SHP77 treated with DMSO at 0.1 percent for 48 hours (cell line): ENCODE measurements around the gene E2F6.

ENCODE experiments used
- DNase-seq: peaks from one replicate; lab custom pipeline; 2025; lab: John Stamatoyannopoulos, UW

E2F6 gene, protein sequence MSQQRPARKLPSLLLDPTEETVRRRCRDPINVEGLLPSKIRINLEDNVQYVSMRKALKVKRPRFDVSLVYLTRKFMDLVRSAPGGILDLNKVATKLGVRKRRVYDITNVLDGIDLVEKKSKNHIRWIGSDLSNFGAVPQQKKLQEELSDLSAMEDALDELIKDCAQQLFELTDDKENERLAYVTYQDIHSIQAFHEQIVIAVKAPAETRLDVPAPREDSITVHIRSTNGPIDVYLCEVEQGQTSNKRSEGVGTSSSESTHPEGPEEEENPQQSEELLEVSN

DNA sequence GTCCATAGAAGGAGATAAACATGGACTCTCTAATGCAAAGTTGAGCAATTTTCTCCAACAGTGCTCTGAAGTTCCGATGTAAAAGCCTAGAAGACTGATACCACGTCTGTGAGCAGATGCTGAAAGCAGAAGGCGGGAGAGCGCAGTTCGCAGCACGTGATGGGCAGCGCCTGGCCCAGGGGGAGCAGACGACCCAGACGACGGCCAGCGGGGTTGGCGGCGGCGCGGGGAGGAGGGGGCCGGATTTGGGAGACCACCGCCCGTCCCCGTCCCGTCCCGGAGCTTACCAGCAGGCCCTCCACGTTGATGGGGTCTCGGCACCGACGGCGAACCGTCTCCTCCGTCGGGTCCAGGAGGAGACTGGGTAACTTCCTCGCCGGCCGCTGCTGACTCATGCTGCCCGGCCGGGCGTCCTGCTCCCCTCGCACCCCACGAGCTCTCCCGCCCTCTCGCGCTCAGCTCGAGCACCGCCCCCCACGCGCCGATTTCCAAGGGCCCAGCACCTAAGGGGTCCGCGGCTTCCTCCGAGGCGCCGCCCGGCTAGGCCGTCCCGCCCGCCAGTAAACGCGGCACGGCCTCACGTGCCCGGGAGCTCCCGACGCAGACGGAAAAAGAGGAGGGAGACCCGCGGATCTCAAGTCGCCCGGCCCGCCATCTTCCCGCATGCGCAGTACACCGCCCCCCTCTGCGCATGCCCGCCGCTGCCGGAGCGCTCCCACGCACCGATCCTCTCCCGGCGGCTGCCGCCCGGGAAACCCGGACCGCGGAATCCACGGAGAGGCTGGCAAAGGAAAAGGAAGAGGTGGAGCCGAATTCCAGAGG, at the start of gene E2F6:
E2F6 (minus strand) TSS at position 677 of the 822 bp plus-strand sequence; CDS start at position 395, 282 bp downstream.
- DNase-seq, result peak; percentile 92

DNA sequence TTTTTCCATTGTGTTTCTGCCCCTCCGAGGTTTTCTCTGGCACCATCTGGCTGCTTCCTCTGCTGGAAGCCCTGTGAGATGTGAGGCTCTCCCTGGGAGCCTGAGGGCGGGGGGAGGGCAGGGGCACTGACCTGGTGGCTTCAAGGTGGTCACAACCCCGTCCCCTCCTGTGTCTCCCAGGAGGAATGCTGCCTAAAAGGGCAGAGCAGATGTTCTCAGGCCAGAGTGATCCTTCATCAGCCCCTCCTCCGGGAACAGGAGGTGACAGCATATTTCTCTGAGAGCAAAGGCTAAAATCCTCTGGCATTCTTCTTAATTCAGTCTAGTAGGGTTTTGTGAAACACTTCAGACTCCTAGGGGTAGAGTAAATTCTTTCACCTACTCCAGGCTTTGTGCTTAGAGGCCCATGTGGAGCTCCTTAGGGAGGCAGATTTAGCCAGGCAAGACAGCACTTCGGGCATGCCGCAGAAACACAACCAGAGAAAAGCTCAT, 49.6 kb upstream of the E2F6 start:
- DNase-seq, result no peak

DNA sequence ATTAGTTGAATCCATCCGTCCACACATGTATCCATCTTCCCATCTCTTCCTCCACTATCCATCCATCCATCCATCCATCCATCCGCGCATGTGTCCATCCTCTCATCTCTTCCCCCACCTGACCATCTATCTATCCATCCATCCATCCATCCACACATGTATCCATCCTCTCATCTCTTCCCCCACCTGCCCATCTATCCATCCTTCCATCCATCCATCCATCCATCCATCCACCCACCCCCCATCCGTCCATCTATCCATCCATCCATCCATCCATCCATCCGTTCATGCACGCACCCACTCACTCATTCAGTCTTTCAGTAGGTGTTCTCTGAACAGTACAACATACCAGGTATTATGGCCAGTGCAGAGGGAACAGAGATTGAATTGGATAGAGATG, 48.9 kb upstream of the E2F6 start:
- DNase-seq, result no peak

DNA sequence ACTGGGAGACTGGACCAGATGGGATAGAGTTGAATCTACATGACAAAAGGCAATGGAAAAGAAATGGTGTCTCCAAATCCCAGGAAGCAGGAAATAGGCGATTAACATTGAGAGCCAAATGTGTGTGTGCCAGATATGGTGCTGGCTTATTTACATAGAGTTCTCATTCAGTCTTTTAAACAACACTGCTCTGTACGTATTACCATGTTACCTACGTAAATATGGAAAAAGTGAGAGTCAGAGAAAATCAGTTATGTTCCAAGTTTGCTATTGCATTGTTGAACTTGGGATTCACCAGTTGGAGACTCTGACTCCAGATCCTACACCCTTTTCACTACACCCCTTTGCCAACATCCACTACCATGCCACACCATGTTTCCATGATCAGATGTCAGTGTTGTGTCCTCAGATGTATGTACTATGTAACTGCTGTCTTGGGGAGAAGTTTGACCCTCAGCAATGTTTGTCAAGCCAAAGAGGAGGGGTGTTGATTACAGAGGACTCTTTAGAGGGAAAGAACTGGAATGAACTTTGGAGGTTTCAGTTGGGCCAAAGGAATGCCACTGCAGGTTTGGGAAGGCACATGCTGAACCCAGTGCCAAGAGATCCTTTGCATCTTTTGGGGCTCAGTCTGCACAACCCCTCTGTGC, 48.2 kb upstream of the E2F6 start:
- no peak for DNase-seq

DNA sequence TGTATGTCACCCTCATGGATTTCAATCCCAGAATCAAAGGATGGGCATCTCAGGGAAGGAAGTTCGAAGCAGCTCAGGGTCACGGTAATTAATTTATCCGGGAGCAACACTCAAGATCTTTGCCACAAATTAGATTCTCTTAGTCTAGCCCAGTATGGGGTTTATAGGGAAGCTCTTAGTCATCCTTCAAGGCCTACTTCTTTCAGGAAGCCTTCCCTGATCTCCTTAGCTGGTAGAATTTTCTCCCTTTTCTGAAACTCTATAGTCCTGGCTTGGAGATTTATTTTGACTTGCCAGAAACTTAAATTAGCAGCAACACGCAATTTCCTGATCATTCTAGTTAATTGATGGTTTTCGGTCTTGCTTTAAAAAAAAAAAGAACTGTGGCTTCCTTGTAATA, 47.4 kb upstream of the E2F6 start:
- no peak for DNase-seq

DNA sequence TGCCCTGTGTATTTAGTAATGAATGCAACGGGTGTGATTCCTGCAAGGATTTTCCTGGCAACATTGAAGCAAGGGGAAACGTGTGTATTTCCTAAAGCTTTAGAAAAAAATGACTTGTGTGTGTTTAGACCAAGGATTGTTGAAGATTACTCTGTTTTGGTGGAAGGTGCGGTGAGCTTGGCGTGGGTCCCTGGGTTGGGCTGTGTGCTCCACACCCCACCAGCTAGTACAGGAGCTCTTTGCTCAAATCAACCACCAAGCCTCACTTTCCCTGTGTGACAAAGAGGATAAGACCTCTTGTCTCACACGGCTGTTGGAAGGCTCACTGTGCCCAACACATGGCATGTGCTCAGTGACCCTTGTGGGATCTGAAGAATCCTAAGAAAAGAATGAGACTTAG, 46.5 kb upstream of the E2F6 start:
- DNase-seq, result no peak

DNA sequence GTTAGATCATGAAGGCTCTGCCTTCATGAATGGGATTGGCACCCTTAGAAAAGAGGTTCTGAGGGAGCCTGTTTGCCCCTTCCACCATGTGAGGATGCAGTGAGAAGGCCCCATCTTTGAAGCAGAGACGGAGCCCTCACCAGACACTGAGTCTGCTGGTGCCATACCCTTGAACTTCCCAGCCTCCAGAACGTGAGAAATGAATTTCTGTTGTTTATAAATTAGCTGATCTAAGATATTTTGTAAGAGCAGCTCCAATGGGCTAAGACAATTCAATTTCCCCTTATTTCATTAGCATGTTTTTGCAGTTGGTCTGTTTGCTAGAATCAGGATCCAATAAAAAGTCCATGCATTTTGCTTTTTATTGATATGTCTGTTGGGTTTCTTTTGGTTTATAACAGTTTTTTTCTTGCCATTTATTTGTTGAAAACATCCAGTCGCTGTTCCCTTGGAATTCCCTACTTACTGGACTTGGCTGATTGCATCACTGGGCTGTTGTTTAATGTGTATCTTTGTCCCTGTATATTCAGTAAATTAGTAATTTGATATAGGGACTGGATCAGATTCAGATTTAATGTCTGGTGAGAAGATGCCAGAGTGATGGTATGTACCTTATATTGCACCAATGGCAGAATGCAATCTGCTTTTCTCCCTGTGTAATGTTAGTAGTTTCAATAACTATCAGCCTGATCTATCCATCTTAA, 43.8 kb upstream of the E2F6 start:
- no peak for DNase-seq

DNA sequence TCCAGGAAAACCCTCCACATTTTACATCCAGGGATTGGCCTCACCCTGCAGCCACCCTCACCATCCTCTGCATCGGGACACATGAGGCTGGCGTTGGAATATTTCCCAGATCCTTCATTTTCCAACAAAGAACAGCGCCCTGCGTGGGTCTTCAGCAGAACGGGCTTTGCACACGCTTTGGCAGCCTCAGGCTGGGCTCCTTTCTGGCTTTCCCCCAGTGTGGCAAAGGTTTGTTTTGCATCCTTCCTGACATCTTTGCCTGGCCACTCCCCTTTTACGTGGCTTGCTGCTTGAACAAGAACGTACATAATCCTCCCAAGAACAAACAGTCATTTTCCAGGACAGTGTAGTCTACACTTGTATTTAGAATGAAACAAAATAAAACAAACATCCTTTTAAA, 42.3 kb upstream of the E2F6 start:
- no peak for DNase-seq

DNA sequence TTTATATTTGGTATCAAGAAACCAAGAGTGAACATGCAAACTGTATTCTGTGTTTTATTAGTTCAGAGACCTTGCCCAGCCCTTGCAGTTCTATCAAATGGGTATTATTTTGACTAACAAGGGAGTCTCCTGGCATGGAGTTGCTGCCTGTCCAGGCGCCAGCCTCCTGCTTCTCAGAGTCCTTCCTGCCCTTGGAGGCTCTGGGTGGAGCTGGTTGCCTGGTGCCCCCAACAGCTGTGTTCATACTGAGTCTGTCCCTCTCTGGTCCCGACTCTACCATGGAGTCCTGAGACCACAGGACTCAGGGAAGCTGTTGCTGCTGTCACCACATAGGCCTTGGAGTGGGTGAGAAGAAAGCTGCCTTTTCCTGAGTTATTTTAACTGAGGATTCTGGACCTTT, 41.6 kb upstream of the E2F6 start:
- DNase-seq, result no peak

DNA sequence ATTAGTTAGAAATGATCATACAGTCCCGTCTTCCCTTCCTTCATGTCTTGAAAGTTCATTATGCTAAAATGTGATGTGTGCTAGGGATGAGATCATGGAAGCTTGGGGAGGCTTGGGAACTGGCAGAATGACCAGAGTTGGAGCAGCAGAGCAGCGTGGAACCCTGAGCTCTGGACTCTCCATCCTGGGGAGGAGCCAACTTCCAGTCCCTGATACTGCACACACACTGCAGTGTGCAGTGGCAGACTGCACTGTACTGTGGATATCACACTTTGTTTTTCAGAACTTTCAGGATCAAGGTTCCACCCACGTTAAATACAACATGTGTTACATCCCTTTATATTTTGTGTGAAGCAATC, 40.6 kb upstream of the E2F6 start:
- DNase-seq, result no peak

DNA sequence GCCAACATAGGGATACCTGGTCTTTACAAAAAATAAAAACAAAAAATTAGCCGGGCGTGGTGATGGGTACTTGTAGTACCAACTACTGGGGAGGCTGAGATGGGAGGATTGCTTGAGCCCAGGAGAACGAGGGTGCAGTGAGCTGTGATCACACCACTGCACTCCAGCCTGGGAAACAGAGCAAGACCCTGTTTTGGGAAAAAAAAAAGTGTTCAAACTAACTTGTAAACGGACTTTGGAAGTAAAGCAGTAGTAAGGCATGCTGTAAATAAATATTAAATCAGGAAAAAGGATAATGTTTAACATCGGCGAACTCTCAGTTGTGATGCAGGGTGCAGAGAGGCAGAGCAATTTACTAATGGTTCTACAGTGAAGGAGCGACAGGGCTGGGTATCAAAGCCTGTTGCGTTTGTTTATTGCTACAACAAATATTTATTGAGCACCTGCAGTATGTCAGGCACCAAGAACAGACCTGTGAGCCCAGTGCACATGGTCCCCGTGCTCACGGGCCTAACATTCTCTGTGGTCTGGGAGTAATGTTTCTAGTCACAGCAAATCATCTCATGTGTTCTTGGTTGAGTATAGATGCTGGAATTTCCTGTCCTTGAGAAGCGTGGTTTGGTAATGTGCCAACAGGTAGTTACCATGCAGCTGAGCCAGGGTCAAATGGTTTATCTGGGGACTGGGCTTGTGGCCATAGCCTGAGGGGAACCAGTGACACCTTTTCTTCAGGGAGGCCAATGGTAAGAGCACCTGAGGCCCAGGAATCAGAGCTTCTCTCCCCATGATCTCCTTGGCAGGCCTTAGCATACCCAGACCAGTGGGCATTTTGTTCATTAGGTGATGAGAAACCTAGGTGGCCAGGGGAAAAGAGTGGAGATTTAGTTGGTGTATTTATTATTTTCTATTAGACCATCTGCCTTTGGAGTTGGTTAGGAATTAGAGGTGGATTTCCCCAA, 40.0 kb upstream of the E2F6 start:
- no peak for DNase-seq

DNA sequence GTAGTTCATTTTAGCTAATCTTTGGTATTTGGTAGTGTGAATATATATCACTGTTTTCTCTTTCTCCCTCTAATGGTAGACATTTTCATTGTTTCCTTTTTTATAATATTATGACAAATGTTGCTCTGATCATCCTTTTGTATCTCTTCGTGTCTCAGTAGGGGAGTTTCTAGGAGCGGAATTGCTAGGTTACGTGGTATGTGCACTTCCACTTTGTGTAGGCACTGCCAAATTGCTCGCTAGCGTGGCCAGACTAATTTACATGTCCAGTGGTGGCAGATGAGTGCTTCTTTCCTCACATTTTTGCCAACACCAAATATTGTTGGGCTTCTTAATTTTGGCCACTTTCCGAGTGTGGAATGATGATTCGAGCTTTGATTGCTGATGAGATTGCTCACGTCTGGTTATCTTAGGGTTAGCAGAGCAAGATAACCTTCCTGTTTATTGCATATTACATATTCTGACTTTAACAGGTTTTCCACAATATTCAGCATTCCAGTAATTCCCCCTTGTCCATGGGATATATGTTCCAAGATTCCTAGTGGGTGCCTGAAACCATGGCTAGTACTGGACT, 37.5 kb upstream of the E2F6 start:
- DNase-seq, result no peak

DNA sequence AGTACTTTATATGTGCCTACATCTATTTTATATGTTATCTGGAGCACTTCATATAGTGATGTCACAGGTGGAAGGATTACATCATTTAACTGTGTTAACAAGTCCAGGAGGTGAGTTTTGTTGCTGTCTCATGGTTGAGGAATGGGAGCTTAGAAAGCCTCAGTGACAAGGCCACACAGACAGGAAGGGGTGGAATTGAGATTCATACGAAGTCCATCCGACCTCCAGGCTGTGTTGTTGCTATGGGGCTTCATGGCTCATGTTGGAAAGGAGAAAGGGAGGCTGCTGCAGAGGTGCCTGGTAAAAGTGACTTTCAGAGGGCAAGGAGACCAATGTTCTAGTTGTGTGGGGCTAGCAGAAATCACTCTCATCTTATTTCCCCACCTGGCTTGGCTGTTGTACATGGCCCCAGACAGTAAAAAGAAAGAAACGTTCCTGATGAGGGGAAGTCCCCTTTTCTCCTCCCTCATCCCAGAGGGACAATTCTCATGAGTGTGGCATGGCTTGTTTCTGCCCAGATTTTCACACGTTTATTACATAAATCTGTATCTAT, 36.9 kb upstream of the E2F6 start:
- DNase-seq, result no peak

DNA sequence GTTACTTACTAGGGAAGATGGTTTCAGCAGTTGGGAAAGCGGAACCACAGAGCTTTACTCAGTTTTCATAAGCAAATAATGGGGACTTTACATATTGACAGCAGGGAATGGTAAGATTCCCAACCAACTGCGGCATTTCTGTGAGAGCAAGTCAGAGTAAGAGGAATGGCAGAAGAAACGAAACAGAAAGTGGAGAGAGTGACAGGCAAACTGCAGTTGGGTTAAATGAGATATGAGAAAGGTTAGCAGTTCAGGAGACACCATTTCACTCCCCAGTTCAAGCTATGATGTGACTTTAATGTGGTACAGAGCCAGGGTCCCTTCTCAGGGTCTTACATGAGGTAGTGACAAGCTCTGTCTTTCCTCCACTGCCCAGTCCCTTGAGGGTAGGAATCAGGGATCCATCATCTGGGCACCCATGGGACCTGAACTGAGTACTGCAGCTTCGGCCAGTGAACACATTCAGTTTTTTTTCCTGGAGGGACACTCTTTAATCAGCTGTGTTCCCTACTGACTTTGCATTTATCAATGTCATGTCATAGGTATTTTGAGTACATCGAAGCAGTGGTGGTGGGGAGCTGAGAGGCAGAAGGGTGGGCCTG, 34.8 kb upstream of the E2F6 start:
- DNase-seq, result no peak

DNA sequence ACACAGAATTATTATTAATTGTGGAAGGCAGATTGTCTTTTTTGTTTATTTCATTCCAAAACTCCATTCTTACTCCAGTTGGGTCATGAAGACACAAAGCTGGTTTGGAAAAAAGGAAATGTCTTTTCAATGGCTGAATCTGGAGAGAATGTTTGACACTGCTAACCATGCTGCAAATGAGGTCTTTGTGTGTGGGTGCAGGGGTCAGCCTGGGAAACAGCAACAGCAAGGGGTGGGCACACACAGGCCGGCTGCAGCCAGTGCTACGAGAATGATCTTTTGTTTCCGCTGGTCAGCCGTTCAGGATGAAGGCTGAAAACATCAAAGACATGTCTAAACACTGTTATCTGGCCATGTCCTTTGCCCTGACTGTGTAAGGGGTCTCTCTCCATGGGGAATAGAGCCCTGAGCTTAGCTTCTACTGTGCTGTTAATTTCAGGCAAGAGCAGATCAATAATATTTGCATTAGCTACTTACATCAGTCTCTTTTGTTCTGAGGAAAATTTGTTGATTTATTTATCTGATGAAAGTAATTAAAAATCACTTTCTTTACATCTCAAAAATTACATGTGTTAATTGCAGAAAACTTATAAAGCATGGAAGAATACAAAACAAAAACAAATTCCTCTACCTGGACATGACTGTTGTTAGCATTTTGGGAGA, 33.3 kb upstream of the E2F6 start:
- DNase-seq, result no peak

DNA sequence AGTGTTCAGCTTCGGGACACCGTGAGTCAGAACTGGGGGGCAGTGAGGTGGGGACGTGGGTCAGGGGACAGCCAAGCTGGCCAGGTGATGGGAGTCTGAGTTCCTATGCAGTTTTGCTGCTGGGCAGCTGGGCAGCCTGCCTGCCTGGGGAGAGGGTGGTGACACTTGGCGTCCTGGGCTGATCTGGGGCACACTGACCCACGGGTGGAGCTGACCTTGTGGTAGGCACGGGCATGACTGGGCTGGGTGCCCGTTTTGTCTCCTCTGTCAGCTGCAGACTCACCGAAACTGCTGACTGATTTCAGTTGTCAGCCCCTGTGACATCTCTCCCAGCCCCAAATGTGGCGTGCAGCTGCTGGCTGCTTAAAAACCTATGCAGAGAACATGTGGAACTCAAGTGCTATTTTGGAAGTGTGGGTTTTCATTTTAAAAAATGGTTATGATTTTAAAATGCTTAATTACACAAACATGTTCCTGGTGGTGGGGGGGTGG, 32.6 kb upstream of the E2F6 start:
- peak; percentile 14 for DNase-seq

DNA sequence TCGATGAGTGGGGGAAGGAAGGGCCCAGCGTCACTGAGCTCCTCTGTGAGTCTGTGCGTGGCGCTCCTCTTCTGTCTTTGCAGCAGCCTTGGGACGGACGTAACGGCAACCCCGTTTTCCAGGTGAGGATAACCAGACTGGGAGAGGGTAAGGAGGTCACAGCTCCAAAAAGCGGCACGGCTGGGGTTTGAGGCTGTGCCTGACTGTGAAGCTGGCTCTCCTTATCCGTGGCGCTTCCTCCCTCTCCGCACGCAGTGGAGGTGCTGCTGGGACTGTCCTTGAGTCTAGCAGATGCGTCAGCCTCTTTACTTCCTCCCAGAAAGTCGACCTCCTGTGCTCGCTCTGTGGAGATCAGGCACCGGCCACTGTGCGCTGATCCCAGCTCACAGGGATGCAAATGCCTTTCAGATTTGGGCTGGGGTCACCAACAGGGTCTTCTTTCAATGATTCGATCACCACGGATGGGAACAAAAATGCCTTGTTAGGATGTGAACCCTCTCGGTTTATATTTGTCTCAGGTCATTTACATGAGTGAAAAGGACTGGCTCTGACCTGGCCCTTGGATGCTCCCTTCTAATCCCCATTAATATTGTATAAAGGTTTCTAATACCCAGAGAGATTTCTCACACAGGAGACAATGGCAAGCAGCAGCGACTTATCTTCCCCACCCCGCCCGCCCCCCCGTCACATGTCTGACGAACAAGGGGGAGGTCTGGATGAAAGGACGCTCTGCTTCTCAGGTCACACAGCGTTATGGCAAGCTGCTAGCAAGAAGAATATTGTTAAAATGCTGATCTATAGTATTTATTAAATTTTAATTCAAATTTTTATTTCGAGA, 30.1 kb upstream of the E2F6 start:
- DNase-seq, result no peak

DNA sequence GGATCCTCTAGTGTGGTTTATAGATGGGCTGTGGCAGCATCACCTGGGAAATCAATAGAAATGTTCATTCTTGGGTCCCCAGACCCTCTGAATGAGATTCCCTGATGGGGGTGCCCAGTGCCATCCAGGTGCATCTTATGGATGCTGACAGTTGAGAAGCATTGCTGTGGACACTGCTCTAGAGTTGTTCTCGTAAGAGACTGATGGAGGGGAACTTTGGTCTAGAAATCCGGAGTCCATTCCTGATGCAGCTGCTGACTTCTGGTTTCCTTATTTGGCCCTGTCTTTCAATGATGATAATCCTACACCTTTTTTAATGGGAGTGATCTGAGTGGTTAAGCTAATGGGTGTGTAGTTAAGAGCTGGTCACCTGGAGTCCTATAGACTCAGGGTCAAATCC, 28.3 kb upstream of the E2F6 start:
- DNase-seq, result no peak
